ENCODE data around the gene PURA. TPM values are rescaled to one million over a fixed set of nuclear protein-coding genes. Genes with fewer than 3 reads are reported as not detected.
A peak's percentile ranks its signal among the peaks of the same experiment; 100 is the strongest.

The PURA gene
- total RNA-seq (34.5 TPM), polyA plus RNA-seq (9.6 TPM)

GRCh38 chr5:140113699-140114263, at the start of gene PURA:
TSS of gene PURA (plus strand) at chr5:140114109. CDS start at chr5:140114182, 73 bp downstream.
- WGBS = under 1% methylated on average over 60 of the region's 60 CpGs
- Histone ChIP-seq H3K4me3 (ENCODE audit: low read depth, low read length) (peak within 1 kb of the TSS; percentile 95), H3K27ac (ENCODE audit: low read depth) (peak within 1 kb of the TSS; percentile 97), H3K4me1 (ENCODE audit: insufficient read depth) (no peaks in the 10 kb centered on the region), H3K36me3 (ENCODE audit: insufficient read depth) (no peaks in the 10 kb centered on the region)
- DNase-seq (ENCODE audit: extremely low spot score) = peak; percentile 88

- Histone ChIP-seq H3K36me3 (ENCODE audit: insufficient read depth) (no peaks in the 10 kb centered on the region), H3K4me3 (ENCODE audit: low read depth, low read length) (no peak overlapping the region), H3K27ac (ENCODE audit: low read depth) (no peak overlapping the region), H3K4me1 (ENCODE audit: insufficient read depth) (no peaks in the 10 kb centered on the region)
- WGBS = 38% methylated on average over 10 of the region's 10 CpGs
- no peak for DNase-seq (ENCODE audit: extremely low spot score)
Observed at GRCh38 chr5:140072812-140073211, 41.1 kb upstream of the PURA start.

- Histone ChIP-seq H3K36me3 (ENCODE audit: insufficient read depth) (no peaks in the 10 kb centered on the region), H3K27ac (ENCODE audit: low read depth) (no peak overlapping the region)
- WGBS = 10% methylated on average over 4 of the region's 4 CpGs
Observed at GRCh38 chr5:140073296-140073695, 40.6 kb upstream of the PURA start.

GRCh38 chr5:140075371-140075770, 38.5 kb upstream of the PURA start:
- Histone ChIP-seq H3K4me1 (ENCODE audit: insufficient read depth) (no peaks in the 10 kb centered on the region), H3K36me3 (ENCODE audit: insufficient read depth) (no peaks in the 10 kb centered on the region), H3K27ac (ENCODE audit: low read depth) (no peak overlapping the region), H3K4me3 (ENCODE audit: low read depth, low read length) (no peak overlapping the region)
- DNase-seq (ENCODE audit: extremely low spot score) = no peak
- WGBS = 57% methylated on average over 2 of the region's 2 CpGs

More at GRCh38 chr5:140073296-140073695, 40.6 kb upstream of the PURA start:
- no peak for DNase-seq (ENCODE audit: extremely low spot score)
- no peaks in the 10 kb centered on the region for H3K4me1 ChIP-seq (ENCODE audit: insufficient read depth)
- H3K4me3 ChIP-seq (ENCODE audit: low read depth, low read length) = no peak overlapping the region

- no peaks in the 10 kb centered on the region for H3K4me1 ChIP-seq (ENCODE audit: insufficient read depth)
- WGBS = 97% methylated on average over 1 of the region's 1 CpG
- no peak overlapping the region for H3K4me3 ChIP-seq (ENCODE audit: low read depth, low read length)
- no peak overlapping the region for H3K27ac ChIP-seq (ENCODE audit: low read depth)
- H3K36me3 ChIP-seq (ENCODE audit: insufficient read depth) = no peaks in the 10 kb centered on the region
- DNase-seq (ENCODE audit: extremely low spot score) = no peak
Observed at GRCh38 chr5:140076142-140076541, 37.8 kb upstream of the PURA start.

- no peak overlapping the region for H3K4me3 ChIP-seq (ENCODE audit: low read depth, low read length)
- no peaks in the 10 kb centered on the region for H3K36me3 ChIP-seq (ENCODE audit: insufficient read depth)
- no peak for DNase-seq (ENCODE audit: extremely low spot score)
- H3K27ac ChIP-seq (ENCODE audit: low read depth) = no peak overlapping the region
- no peaks in the 10 kb centered on the region for H3K4me1 ChIP-seq (ENCODE audit: insufficient read depth)
- WGBS = 66% methylated on average over 2 of the region's 2 CpGs
Observed at GRCh38 chr5:140076788-140077187, 37.1 kb upstream of the PURA start.

GRCh38 chr5:140083120-140083519, 30.8 kb upstream of the PURA start:
- DNase-seq (ENCODE audit: extremely low spot score) = no peak
- WGBS = 84% methylated on average over 1 of the region's 1 CpG
- no peaks in the 10 kb centered on the region for H3K36me3 ChIP-seq (ENCODE audit: insufficient read depth)
- H3K4me1 ChIP-seq (ENCODE audit: insufficient read depth) = no peaks in the 10 kb centered on the region
- H3K27ac ChIP-seq (ENCODE audit: low read depth) = no peak overlapping the region
- H3K4me3 ChIP-seq (ENCODE audit: low read depth, low read length) = no peak overlapping the region

GRCh38 chr5:140083650-140084049, 30.3 kb upstream of the PURA start:
- 80% methylated on average over 1 of the region's 1 CpG for WGBS
- Histone ChIP-seq H3K36me3 (ENCODE audit: insufficient read depth) (no peaks in the 10 kb centered on the region), H3K4me1 (ENCODE audit: insufficient read depth) (no peaks in the 10 kb centered on the region), H3K4me3 (ENCODE audit: low read depth, low read length) (no peak overlapping the region), H3K27ac (ENCODE audit: low read depth) (no peak overlapping the region)
- DNase-seq (ENCODE audit: extremely low spot score) = no peak

GRCh38 chr5:140084541-140084940, 29.4 kb upstream of the PURA start:
- Histone ChIP-seq H3K27ac (ENCODE audit: low read depth) (no peak overlapping the region), H3K36me3 (ENCODE audit: insufficient read depth) (no peaks in the 10 kb centered on the region), H3K4me1 (ENCODE audit: insufficient read depth) (no peaks in the 10 kb centered on the region), H3K4me3 (ENCODE audit: low read depth, low read length) (no peak overlapping the region)
- WGBS = 28% methylated on average over 4 of the region's 4 CpGs
- DNase-seq (ENCODE audit: extremely low spot score) = no peak

GRCh38 chr5:140090251-140090650, 23.7 kb upstream of the PURA start:
- no peak for DNase-seq (ENCODE audit: extremely low spot score)
- Histone ChIP-seq H3K27ac (ENCODE audit: low read depth) (no peak overlapping the region), H3K4me3 (ENCODE audit: low read depth, low read length) (no peak overlapping the region), H3K4me1 (ENCODE audit: insufficient read depth) (no peaks in the 10 kb centered on the region), H3K36me3 (ENCODE audit: insufficient read depth) (no peaks in the 10 kb centered on the region)
- WGBS = 83% methylated on average over 1 of the region's 1 CpG

- no peak for DNase-seq (ENCODE audit: extremely low spot score)
- Histone ChIP-seq H3K36me3 (ENCODE audit: insufficient read depth) (no peaks in the 10 kb centered on the region), H3K27ac (ENCODE audit: low read depth) (no peak overlapping the region), H3K4me1 (ENCODE audit: insufficient read depth) (no peaks in the 10 kb centered on the region), H3K4me3 (ENCODE audit: low read depth, low read length) (no peak overlapping the region)
- 57% methylated on average over 1 of the region's 1 CpG for WGBS
Observed at GRCh38 chr5:140093179-140093578, 20.7 kb upstream of the PURA start.

- Histone ChIP-seq H3K27ac (ENCODE audit: low read depth) (no peak overlapping the region), H3K36me3 (ENCODE audit: insufficient read depth) (no peaks in the 10 kb centered on the region), H3K4me3 (ENCODE audit: low read depth, low read length) (no peak overlapping the region), H3K4me1 (ENCODE audit: insufficient read depth) (no peaks in the 10 kb centered on the region)
- no peak for DNase-seq (ENCODE audit: extremely low spot score)
- WGBS = 31% methylated on average over 1 of the region's 1 CpG
Observed at GRCh38 chr5:140093866-140094265, 20.0 kb upstream of the PURA start.

GRCh38 chr5:140094889-140095288, 19.0 kb upstream of the PURA start:
- Histone ChIP-seq H3K36me3 (ENCODE audit: insufficient read depth) (no peaks in the 10 kb centered on the region), H3K27ac (ENCODE audit: low read depth) (no peak overlapping the region), H3K4me1 (ENCODE audit: insufficient read depth) (no peaks in the 10 kb centered on the region), H3K4me3 (ENCODE audit: low read depth, low read length) (no peak overlapping the region)
- no peak for DNase-seq (ENCODE audit: extremely low spot score)

- H3K4me3 ChIP-seq (ENCODE audit: low read depth, low read length) = no peak overlapping the region
- H3K4me1 ChIP-seq (ENCODE audit: insufficient read depth) = no peaks in the 10 kb centered on the region
- 81% methylated on average over 1 of the region's 1 CpG for WGBS
- H3K27ac ChIP-seq (ENCODE audit: low read depth) = no peak overlapping the region
- no peaks in the 10 kb centered on the region for H3K36me3 ChIP-seq (ENCODE audit: insufficient read depth)
- no peak for DNase-seq (ENCODE audit: extremely low spot score)
Observed at GRCh38 chr5:140101179-140101578, 12.7 kb upstream of the PURA start.

GRCh38 chr5:140103154-140103553, 10.8 kb upstream of the PURA start:
- no peak for DNase-seq (ENCODE audit: extremely low spot score)
- no peak overlapping the region for H3K27ac ChIP-seq (ENCODE audit: low read depth)
- 49% methylated on average over 1 of the region's 1 CpG for WGBS

More at GRCh38 chr5:140103154-140103553, 10.8 kb upstream of the PURA start:
- H3K4me1 ChIP-seq (ENCODE audit: insufficient read depth) = no peaks in the 10 kb centered on the region
- no peaks in the 10 kb centered on the region for H3K36me3 ChIP-seq (ENCODE audit: insufficient read depth)
- no peak overlapping the region for H3K4me3 ChIP-seq (ENCODE audit: low read depth, low read length)

All from urinary bladder (tissue), 4 donors.